KMS-11 (cell line): ENCODE results near the gene DNAAF6.

Source experiments
- H2AFZ ChIP-seq: fragments of 200-600 bp; sonication (generic); 2 replicates; pipeline ENCODE4 v1.6.1; 2016; ENCODE audit warnings: antibody characterized with exemption, mixed run types, low read depth
- H3K27ac ChIP-seq: fragments of 200-600 bp; sonication (generic); 2 replicates; pipeline ENCODE4 v1.6.1; 2016; ENCODE audit warnings: mild to moderate bottlenecking, mixed run types
- H3K27me3 ChIP-seq: fragments of 200-600 bp; sonication (generic); 2 replicates; pipeline ENCODE4 v1.6.1; 2017; ENCODE audit warnings: mild to moderate bottlenecking, low read depth, mixed run types, moderate library complexity; ENCODE audit not compliant: insufficient read depth
- H3K36me3 ChIP-seq: fragments of 200-600 bp; sonication (generic); 2 replicates; pipeline ENCODE4 v1.6.1; 2017; ENCODE audit warnings: mild to moderate bottlenecking, mixed run types; ENCODE audit not compliant: insufficient read depth
- H3K4me1 ChIP-seq: fragments of 200-600 bp; sonication (generic); 2 replicates; pipeline ENCODE4 v1.6.1; 2016; ENCODE audit warnings: mild to moderate bottlenecking, low read depth, mixed run types; ENCODE audit not compliant: poor library complexity, severe bottlenecking
- H3K4me2 ChIP-seq: fragments of 200-600 bp; sonication (generic); 2 replicates; pipeline ENCODE4 v1.7.0; 2016; ENCODE audit warnings: mild to moderate bottlenecking, mixed run types
- H3K4me3 ChIP-seq: fragments of 200-600 bp; sonication (generic); IDR thresholded peaks from 2 replicates; pipeline ENCODE4 v1.6.1; 2017; ENCODE audit warnings: low read depth, low read length, mixed read lengths; ENCODE audit not compliant: insufficient read depth
- H3K79me2 ChIP-seq: fragments of 200-600 bp; sonication (generic); 2 replicates; pipeline ENCODE4 v1.6.1; 2016; ENCODE audit warnings: low read depth, mixed run types; ENCODE audit not compliant: insufficient read depth
- H3K9ac ChIP-seq: fragments of 200-600 bp; sonication (generic); 2 replicates; pipeline ENCODE4 v1.6.1; 2016; ENCODE audit warnings: mild to moderate bottlenecking, mixed run types
- H4K20me1 ChIP-seq: fragments of 200-600 bp; sonication (generic); 2 replicates; pipeline ENCODE4 v1.6.1; 2016; ENCODE audit warnings: mild to moderate bottlenecking, mixed run types; ENCODE audit not compliant: insufficient read depth
- CTCF ChIP-seq: fragments of 200-600 bp; sonication (generic); conservative IDR thresholded peaks from 2 replicates; pipeline ENCODE4 v1.6.1; 2017; ENCODE audit warnings: low read depth, mild to moderate bottlenecking, antibody characterized with exemption, low read length, moderate library complexity, mixed read lengths

Gene DNAAF6

GRCh38 chrX:107273795-107274194 is 67.4 kb downstream of the DNAAF6 start:
- H2AFZ ChIP-seq: no peak overlapping the region
- H3K4me3 ChIP-seq: no peak overlapping the region
- no peaks in the 10 kb centered on the region for H3K27me3 ChIP-seq
- no peaks in the 10 kb centered on the region for H4K20me1 ChIP-seq
- no peaks in the 10 kb centered on the region for H3K79me2 ChIP-seq
- no peaks in the 10 kb centered on the region for H3K4me1 ChIP-seq
- H3K27ac ChIP-seq: no peak overlapping the region
- H3K4me2 ChIP-seq: no peak overlapping the region
- H3K9ac ChIP-seq: no peak overlapping the region
- no peak for TF ChIP-seq CTCF
- H3K36me3 ChIP-seq: no peaks in the 10 kb centered on the region

DNA sequence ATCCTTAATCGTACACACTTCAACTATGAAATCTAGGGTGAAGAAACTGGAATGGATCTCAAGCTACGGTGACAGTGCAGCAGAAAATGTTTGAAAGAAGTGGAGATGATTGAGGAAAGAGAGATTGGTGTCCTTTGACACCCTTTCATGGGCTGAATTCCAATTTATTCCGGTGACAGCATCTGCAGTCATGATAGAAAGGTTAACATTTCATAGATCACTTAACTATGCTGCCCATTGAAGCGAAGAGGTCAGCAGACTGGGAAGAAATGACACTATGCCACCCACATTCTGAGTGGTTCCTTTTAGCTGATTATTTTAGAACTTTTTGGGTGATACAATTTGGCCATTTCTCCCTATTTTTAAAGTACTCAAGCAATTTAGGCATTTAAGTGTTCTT is 82.3 kb downstream of the DNAAF6 start:
- H3K9ac ChIP-seq: no peak overlapping the region
- no peak overlapping the region for H3K27ac ChIP-seq
- no peak overlapping the region for H3K4me3 ChIP-seq
- no peak overlapping the region for H2AFZ ChIP-seq
- H3K27me3 ChIP-seq: no peaks in the 10 kb centered on the region
- TF ChIP-seq CTCF: no peak
- no peaks in the 10 kb centered on the region for H3K79me2 ChIP-seq
- H4K20me1 ChIP-seq: no peaks in the 10 kb centered on the region
- no peaks in the 10 kb centered on the region for H3K4me1 ChIP-seq
- no peak overlapping the region for H3K4me2 ChIP-seq
- H3K36me3 ChIP-seq: no peaks in the 10 kb centered on the region

GRCh38 chrX:107290019-107290418 is 83.6 kb downstream of the DNAAF6 start:
- no peak for TF ChIP-seq CTCF
- H2AFZ ChIP-seq: no peak overlapping the region
- H4K20me1 ChIP-seq: no peaks in the 10 kb centered on the region
- H3K4me1 ChIP-seq: no peaks in the 10 kb centered on the region
- no peak overlapping the region for H3K4me2 ChIP-seq
- no peak overlapping the region for H3K9ac ChIP-seq
- H3K79me2 ChIP-seq: no peaks in the 10 kb centered on the region
- H3K27ac ChIP-seq: no peak overlapping the region
- no peaks in the 10 kb centered on the region for H3K36me3 ChIP-seq
- no peak overlapping the region for H3K4me3 ChIP-seq
- H3K27me3 ChIP-seq: no peaks in the 10 kb centered on the region

GRCh38 chrX:107293056-107293455 is 86.6 kb downstream of the DNAAF6 start:
- H2AFZ ChIP-seq: no peak overlapping the region
- H3K4me3 ChIP-seq: no peak overlapping the region
- H3K27ac ChIP-seq: no peak overlapping the region
- TF ChIP-seq CTCF: no peak
- no peaks in the 10 kb centered on the region for H3K79me2 ChIP-seq
- no peaks in the 10 kb centered on the region for H3K36me3 ChIP-seq
- H3K4me1 ChIP-seq: no peaks in the 10 kb centered on the region
- H3K4me2 ChIP-seq: no peak overlapping the region
- H4K20me1 ChIP-seq: no peaks in the 10 kb centered on the region
- no peak overlapping the region for H3K9ac ChIP-seq
- no peaks in the 10 kb centered on the region for H3K27me3 ChIP-seq
